BLaER1 treated with 17β-estradiol and CSF1 and Interleukin-3, amounts not matched to agents 10 nM and 100 nM (cell line): ENCODE results near the gene UBR7.

Experiments used
- H3K27ac ChIP-seq, 11 experiments: shearing (Covaris generic); formaldehyde crosslinking; 2 replicates each; pipeline ENCODE4 v1.8.1; 2022
- H3K27me3 ChIP-seq, 11 experiments: shearing (Covaris generic); formaldehyde crosslinking; 2 replicates each; pipeline ENCODE4 v1.8.1; 2022
- H3K36me3 ChIP-seq, 11 experiments: shearing (Covaris generic); formaldehyde crosslinking; 2 replicates each; pipeline ENCODE4 v1.8.1; 2022
- H3K4me1 ChIP-seq, 10 experiments: shearing (Covaris generic); formaldehyde crosslinking; 2 replicates each; pipeline ENCODE4 v1.8.1; 2022
- H3K4me2 ChIP-seq, 11 experiments: shearing (Covaris generic); formaldehyde crosslinking; 2 replicates each; pipeline ENCODE4 v1.8.1; 2022
- H3K4me3 ChIP-seq, 10 experiments: shearing (Covaris generic); formaldehyde crosslinking; 2 replicates each; pipeline ENCODE4 v1.8.1; 2022
- H3K9ac ChIP-seq, 11 experiments: shearing (Covaris generic); formaldehyde crosslinking; 2 replicates each; pipeline ENCODE4 v1.8.1; 2022
- H3K9me3 ChIP-seq, 11 experiments: shearing (Covaris generic); formaldehyde crosslinking; replicated peaks in 1 of 11; 2 replicates each; pipeline ENCODE4 v1.8.1; 2022
- H4K20me1 ChIP-seq, 11 experiments: shearing (Covaris generic); formaldehyde crosslinking; 2 replicates each; pipeline ENCODE4 v1.8.1; 2022
- Cebpa-rat ChIP-seq, 11 experiments: shearing (Covaris generic); IDR thresholded peaks; 2 replicates each; pipeline ENCODE4 v1.8.1; 2022

The UBR7 gene

DNA sequence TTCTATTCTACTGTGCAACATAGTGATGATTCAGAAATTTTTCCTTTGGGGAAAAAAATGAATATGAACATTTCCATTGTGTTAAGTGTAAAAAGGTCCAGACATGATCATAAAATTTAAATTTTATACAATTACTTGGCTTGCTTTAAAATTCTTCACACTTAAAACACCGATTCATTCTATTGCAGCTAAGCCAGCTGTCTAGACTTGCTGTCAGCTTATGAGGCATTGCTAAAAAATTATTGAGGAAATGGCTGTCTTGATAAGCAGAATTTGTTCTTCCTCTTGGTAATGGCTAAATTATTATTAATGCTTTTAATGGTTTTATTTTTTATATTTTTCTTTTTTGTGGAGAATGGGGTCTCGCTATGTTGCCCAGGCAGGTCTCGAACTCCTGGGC is 20.1 kb upstream of the UBR7 start:
- Histone ChIP-seq H3K27me3 (no peaks in the 10 kb centered on the region), H3K9me3 (no peaks in the 10 kb centered on the region), H3K4me3 (peak overlapping the region in 6 of 10 experiments; percentile 77 to 99 (median 90); a peak in 8 of 20 replicates), H4K20me1 (peaks cover 12 to 24% (median 17%) of the 10 kb centered on the region in 11 experiments; a peak in 17 of 22 replicates), H3K27ac (peak overlapping the region; percentile 8 to 96 (median 92); a peak in 19 of 22 replicates), H3K36me3 (peaks cover 20 to 51% (median 40%) of the 10 kb centered on the region in 11 experiments; a peak in 20 of 22 replicates), H3K9ac (peak overlapping the region in 10 of 11 experiments; percentile 88 to 96 (median 93); a peak in 17 of 22 replicates), H3K4me1 (peaks cover 40 to 76% (median 45%) of the 10 kb centered on the region in 10 experiments), H3K4me2 (peak overlapping the region; percentile 27 to 98 (median 86); a peak in 21 of 22 replicates)
- no peak for TF ChIP-seq Cebpa-rat (IDR thresholded peaks at IDR 0.05)

DNA sequence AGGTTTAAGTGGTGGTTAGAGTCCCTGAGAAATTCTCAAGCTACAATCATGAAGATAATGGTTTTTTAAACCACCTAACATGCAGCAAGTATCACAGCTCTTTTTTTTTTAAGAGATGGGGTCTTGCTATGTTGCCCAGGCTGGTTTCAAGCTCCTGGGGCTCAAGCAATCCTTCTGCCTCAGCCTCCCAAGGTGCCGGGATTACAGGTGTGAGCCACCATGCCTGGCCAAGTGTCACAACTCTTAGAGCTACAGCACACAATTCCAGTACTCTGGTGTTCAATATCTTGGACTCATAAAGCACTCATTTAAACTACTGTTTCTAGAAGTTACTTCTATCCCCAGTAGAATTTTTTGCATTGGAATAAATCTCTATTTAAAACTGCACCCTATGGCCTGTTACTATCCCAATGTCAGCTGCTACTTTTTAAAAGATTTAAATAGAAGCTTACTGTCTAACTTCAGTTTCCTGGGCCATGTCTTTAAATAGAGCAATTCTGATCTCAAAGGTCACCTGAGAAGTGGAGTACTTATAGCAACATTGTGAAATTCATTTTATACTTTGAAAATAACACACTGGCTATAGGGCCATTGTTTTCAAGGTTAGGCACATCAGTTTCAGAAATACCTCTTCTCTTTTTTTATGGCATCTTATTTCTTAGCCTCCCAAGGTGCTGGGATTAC is 11.6 kb upstream of the UBR7 start:
- Histone ChIP-seq H3K9ac (no peak overlapping the region), H3K36me3 (peaks cover 14 to 58% (median 27%) of the 10 kb centered on the region in 11 experiments; a peak in 21 of 22 replicates), H3K27me3 (no peaks in the 10 kb centered on the region), H3K4me1 (peaks cover 0 to 29% (median 0%) of the 10 kb centered on the region in 10 experiments; a peak in 7 of 20 replicates), H3K9me3 (no peaks in the 10 kb centered on the region), H4K20me1 (no peaks in the 10 kb centered on the region; a peak in 3 of 22 replicates), H3K27ac (no peak overlapping the region), H3K4me3 (no peak overlapping the region), H3K4me2 (no peak overlapping the region)
- no peak for TF ChIP-seq Cebpa-rat (IDR thresholded peaks at IDR 0.05)

DNA sequence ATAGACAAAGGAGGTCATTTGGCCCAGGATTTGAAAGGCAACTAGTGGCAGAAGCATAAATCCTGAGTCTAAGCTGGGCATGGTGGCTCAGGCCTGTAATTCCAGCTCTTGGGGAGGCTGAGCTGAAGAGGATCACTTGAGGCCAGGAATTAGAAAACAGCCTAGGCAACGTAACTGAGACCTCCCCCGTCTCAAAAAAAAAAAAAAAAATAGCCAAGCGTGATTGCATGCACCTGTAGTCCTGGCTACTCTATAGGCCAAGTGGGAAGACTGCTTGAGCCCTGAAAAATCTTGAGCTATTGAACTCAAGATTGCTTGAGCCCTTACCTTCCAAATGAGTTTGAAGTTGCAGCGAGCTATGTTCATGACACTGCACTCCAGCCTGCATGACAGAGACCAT is 8.0 kb upstream of the UBR7 start:
- no peak overlapping the region for H3K4me2 ChIP-seq
- H3K9ac ChIP-seq: no peak overlapping the region
- H3K9me3 ChIP-seq: no peaks in the 10 kb centered on the region
- H3K27me3 ChIP-seq: no peaks in the 10 kb centered on the region
- H3K36me3 ChIP-seq: peaks cover 14 to 60% (median 36%) of the 10 kb centered on the region in 11 experiments; a peak in 21 of 22 replicates
- no peak overlapping the region for H3K27ac ChIP-seq
- H3K4me1 ChIP-seq: peaks cover 0 to 11% (median 6%) of the 10 kb centered on the region in 10 experiments; a peak in 16 of 20 replicates
- peaks cover 0 to 13% (median under 1%) of the 10 kb centered on the region in 11 experiments; a peak in 10 of 22 replicates for H4K20me1 ChIP-seq
- no peak for TF ChIP-seq Cebpa-rat (IDR thresholded peaks at IDR 0.05)
- H3K4me3 ChIP-seq: no peak overlapping the region

DNA sequence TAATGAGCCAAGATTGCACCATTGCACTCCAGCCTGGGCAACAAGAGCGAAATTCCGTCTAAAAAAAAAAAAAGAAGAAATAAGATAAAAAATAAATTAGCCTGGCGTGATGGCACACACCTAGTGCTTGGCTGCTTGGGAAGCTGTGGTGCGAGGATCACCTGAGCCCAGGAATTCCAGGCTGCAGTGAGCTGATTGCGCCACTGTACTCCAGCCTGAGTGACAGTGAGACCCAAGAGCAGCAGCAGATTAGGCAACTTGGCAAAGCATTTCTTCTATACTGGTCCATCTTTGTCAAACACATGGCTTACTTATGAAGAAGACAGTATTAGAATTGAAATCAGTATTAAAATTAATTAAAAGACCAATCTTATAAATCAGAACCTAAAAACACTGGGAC is 6.5 kb upstream of the UBR7 start:
- Histone ChIP-seq H3K36me3 (peaks cover 14 to 73% (median 31%) of the 10 kb centered on the region in 11 experiments; a peak in 21 of 22 replicates), H3K9ac (no peak overlapping the region)
- TF ChIP-seq Cebpa-rat (IDR thresholded peaks at IDR 0.05): no peak

DNA sequence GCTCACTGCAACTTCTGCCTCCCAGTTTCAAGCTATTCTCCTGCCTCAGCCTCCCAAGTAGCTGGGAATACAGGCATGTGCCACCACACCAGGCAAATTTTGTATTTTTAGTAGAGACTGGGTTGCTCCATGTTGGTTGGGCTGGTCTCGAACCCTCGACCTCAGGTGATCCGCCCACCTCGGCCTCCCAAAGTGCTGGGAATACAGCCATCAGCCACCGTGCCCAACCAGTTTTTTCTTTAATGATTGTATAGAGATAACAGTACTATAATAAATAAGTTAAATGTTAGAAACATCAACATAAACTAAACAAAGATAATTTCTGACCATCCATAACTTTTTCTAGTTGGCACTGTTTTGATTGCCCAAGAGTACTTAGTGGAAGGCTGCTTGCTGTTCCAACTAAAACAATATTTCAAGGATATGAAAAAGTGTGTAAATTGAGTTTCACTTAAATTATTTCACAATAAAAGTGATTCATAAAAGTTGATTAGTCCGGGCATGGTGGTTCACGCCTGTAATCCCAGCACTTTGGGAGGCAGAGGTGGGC is 5.8 kb upstream of the UBR7 start:
- Histone ChIP-seq H3K4me2 (no peak overlapping the region), H3K27me3 (no peaks in the 10 kb centered on the region), H4K20me1 (peaks cover 0 to 29% (median 12%) of the 10 kb centered on the region in 11 experiments; a peak in 13 of 22 replicates), H3K4me3 (no peak overlapping the region), H3K9ac (no peak overlapping the region), H3K9me3 (no peaks in the 10 kb centered on the region), H3K4me1 (peaks cover 18 to 33% (median 26%) of the 10 kb centered on the region in 10 experiments), H3K36me3 (peaks cover 14 to 73% (median 31%) of the 10 kb centered on the region in 11 experiments; a peak in 21 of 22 replicates), H3K27ac (no peak overlapping the region)
- TF ChIP-seq Cebpa-rat (IDR thresholded peaks at IDR 0.05): peak in 1 of 11 experiments; percentile 40; a peak in 1 of 22 replicates

More for the DNA sequence above, 6.5 kb upstream of the UBR7 start:
- H3K4me2 ChIP-seq: no peak overlapping the region
- H3K27ac ChIP-seq: no peak overlapping the region
- no peak overlapping the region for H3K4me3 ChIP-seq
- H4K20me1 ChIP-seq: peaks cover 0 to 28% (median 10%) of the 10 kb centered on the region in 11 experiments; a peak in 13 of 22 replicates
- H3K4me1 ChIP-seq: peaks cover 14 to 26% (median 21%) of the 10 kb centered on the region in 10 experiments
- H3K9me3 ChIP-seq: no peaks in the 10 kb centered on the region
- H3K27me3 ChIP-seq: no peaks in the 10 kb centered on the region

DNA sequence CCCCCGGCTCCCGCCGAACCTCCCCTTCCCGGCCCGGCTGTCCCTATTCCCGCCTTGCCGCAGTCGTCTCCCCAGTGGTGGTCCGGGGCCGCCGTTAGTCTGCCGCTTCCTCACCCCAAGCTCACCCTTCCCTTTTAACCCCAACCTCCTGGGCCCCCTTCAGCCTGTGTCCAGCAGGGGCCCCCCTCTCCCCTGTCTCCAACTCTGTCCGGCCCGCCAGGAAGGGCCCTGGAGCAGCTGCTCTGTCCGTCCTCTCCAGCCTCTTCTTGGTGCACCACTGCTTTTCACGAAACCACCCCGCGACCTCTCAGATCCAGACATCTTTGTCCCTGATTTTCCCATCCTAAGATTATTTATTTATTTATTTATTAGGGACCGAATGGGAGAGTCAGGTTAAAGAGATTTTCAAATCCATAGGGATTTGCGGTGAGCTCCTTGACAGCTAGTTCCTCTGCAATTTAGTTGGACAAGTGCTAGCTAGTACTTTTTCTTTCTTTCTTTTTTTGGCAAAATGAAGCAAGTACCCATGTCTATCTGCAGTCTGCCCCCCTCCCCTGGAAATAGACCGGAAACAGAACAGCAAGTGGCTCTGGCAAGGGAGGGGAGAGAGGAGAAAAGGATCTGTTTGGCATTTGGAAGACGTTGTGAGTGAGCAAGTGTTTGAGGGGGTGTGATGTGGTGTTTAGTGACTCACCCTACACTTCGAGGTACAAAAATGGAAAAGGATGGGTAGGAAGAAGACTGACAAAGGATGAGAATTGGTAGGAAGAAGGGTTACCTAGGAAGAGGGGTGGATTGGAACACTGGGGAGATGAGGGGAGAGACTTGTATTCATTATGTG is 632 bp downstream of the UBR7 start:
- H3K27ac ChIP-seq: peak overlapping the region; percentile 54 to 94 (median 85); a peak in 21 of 22 replicates
- no peak for TF ChIP-seq Cebpa-rat (IDR thresholded peaks at IDR 0.05)
- H3K36me3 ChIP-seq: peaks cover 10 to 57% (median 29%) of the 10 kb centered on the region in 11 experiments
- H3K4me3 ChIP-seq: peak overlapping the region; percentile 76 to 95 (median 86)
- peak overlapping the region; percentile 80 to 95 (median 89) for H3K4me2 ChIP-seq
- H3K4me1 ChIP-seq: peaks cover 34 to 56% (median 47%) of the 10 kb centered on the region in 10 experiments
- no peaks in the 10 kb centered on the region for H3K9me3 ChIP-seq
- H3K9ac ChIP-seq: peak overlapping the region; percentile 81 to 94 (median 85)
- peaks cover 0 to 51% (median 17%) of the 10 kb centered on the region in 11 experiments; a peak in 14 of 22 replicates for H4K20me1 ChIP-seq
- no peaks in the 10 kb centered on the region for H3K27me3 ChIP-seq

DNA sequence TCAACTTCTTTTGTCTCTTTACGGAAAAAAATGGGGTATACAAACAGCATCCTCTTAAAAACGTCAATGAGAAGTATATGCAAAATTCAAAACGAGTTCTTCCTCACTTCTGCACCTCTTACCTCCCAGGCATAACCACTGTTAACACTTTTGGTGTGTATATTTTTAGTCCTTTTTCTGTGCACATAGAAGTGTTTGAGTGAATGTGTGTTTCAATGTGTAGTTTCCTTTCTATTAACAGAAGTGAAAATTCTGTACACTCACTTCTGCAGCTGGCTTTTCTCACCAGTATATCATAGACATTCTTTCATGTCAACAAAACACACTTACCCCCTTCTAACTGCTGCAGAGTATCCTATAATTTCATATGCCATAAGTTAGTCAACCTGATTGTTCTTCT is 5.4 kb downstream of the UBR7 start:
- H3K27ac ChIP-seq: no peak overlapping the region
- H3K4me3 ChIP-seq: no peak overlapping the region
- H3K9ac ChIP-seq: no peak overlapping the region
- peaks cover 57 to 77% (median 70%) of the 10 kb centered on the region in 11 experiments for H3K36me3 ChIP-seq
- H3K9me3 ChIP-seq: no peaks in the 10 kb centered on the region
- H3K4me2 ChIP-seq: no peak overlapping the region
- H3K4me1 ChIP-seq: peaks cover 12 to 33% (median 20%) of the 10 kb centered on the region in 10 experiments
- peaks cover 0 to 20% (median 8%) of the 10 kb centered on the region in 11 experiments; a peak in 5 of 22 replicates for H4K20me1 ChIP-seq
- TF ChIP-seq Cebpa-rat (IDR thresholded peaks at IDR 0.05): no peak
- H3K27me3 ChIP-seq: no peaks in the 10 kb centered on the region

DNA sequence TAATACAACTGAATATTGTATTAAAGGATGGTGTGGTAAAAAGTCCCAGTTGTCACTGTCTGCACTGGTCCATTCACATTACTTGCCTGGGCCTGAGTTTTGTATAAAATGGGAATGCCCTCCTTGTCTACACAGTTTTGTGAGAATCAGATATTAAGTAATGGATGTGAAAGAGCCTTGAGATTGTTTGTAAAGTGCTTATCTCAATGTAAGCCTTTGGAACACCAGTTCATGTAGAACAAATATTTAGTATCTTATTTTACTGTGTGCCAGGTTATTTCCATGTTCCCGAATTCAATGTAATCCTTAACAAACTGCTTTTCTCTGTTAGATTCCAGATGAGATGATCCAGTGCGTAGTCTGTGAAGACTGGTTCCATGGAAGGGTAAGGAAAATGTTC is 7.5 kb downstream of the UBR7 start:
- Histone ChIP-seq H3K4me3 (no peak overlapping the region), H3K36me3 (peaks cover 59 to 98% (median 85%) of the 10 kb centered on the region in 11 experiments), H3K27me3 (no peaks in the 10 kb centered on the region), H3K9me3 (no peaks in the 10 kb centered on the region), H4K20me1 (peaks cover 0 to 2% (median 0%) of the 10 kb centered on the region in 11 experiments; a peak in 1 of 22 replicates), H3K4me2 (no peak overlapping the region), H3K27ac (no peak overlapping the region), H3K9ac (no peak overlapping the region), H3K4me1 (peaks cover 2 to 15% (median 10%) of the 10 kb centered on the region in 10 experiments)
- TF ChIP-seq Cebpa-rat (IDR thresholded peaks at IDR 0.05): no peak
